Keratinocyte (primary cell): Measurements from ENCODE around the gene GLB1L2. TPM values are rescaled to one million over a fixed set of nuclear protein-coding genes. Genes with fewer than 3 reads are reported as not detected.

Experiments
- DNase-seq: peaks from one replicate; pipeline ENCODE4 v3.0.0-alpha.2; 2011; ENCODE audit warnings: low read depth, missing footprints, low spot score
- FAIRE-seq: peaks from 2 replicates; lab custom pipeline; 2011; peaks lifted over from hg19 to GRCh38; lab: Jason Lieb, UNC
- H2AFZ ChIP-seq: 2 replicates; pipeline ENCODE4 v1.6.0; 2012; ENCODE audit warnings: low read length, control low read depth, inconsistent platforms; ENCODE audit not compliant: control insufficient read depth
- H3K27ac ChIP-seq: 2 replicates; pipeline ENCODE4 v1.5.1; 2011; ENCODE audit warnings: low read length; ENCODE audit not compliant: control insufficient read depth, insufficient read depth
- H3K27me3 ChIP-seq: 3 replicates; pipeline ENCODE4 v1.6.0; 2011; ENCODE audit warnings: low read length; ENCODE audit not compliant: control insufficient read depth, insufficient read depth; ENCODE audit errors: extremely low read depth
- H3K36me3 ChIP-seq, 2 experiments: 2 replicates in 1 of 2; 3 replicates in 1 of 2; pipeline ENCODE4 v1.5.1; 2011; ENCODE audit warnings: low read length in 2 of 2, mild to moderate bottlenecking in 1 of 2; ENCODE audit not compliant: control insufficient read depth in 2 of 2, insufficient read depth in 2 of 2; ENCODE audit errors: extremely low read depth in 1 of 2
- H3K4me1 ChIP-seq: 3 replicates; pipeline ENCODE4 v1.5.1; 2011; ENCODE audit warnings: low read length; ENCODE audit not compliant: control insufficient read depth, insufficient read depth; ENCODE audit errors: extremely low read depth
- H3K4me2 ChIP-seq: 3 replicates; pipeline ENCODE4 v1.6.0; 2011; ENCODE audit warnings: low read depth, low read length; ENCODE audit not compliant: control insufficient read depth, insufficient read depth; ENCODE audit errors: extremely low read depth
- H3K4me3 ChIP-seq, 3 experiments: fragments of 200-600 bp in 1 of 3; sonication (generic) in 1 of 3; 2 replicates in 2 of 3; 3 replicates in 1 of 3; pipeline ENCODE4 v1.5.1; 2011 to 2016; ENCODE audit warnings: low read length in 3 of 3, mild to moderate bottlenecking in 3 of 3, control low read depth in 2 of 3, inconsistent platforms in 1 of 3, low read depth in 1 of 3, mixed read lengths in 1 of 3, mixed run types in 1 of 3, moderate library complexity in 1 of 3; ENCODE audit not compliant: control insufficient read depth in 2 of 3, insufficient read depth in 2 of 3; ENCODE audit errors: extremely low read depth in 1 of 3
- H3K79me2 ChIP-seq: 2 replicates; pipeline ENCODE4 v1.6.0; 2012; ENCODE audit warnings: low read length; ENCODE audit not compliant: control insufficient read depth, insufficient read depth
- H3K9ac ChIP-seq: 3 replicates; pipeline ENCODE4 v1.6.0; 2011; ENCODE audit warnings: low read length; ENCODE audit not compliant: control insufficient read depth, insufficient read depth; ENCODE audit errors: extremely low read depth
- H3K9me1 ChIP-seq: 3 replicates; pipeline ENCODE4 v1.6.0; 2011; ENCODE audit warnings: low read length; ENCODE audit not compliant: control insufficient read depth, insufficient read depth; ENCODE audit errors: extremely low read depth
- H3K9me3 ChIP-seq: 2 replicates; pipeline ENCODE4 v1.5.1; 2012; ENCODE audit warnings: low read depth, low read length; ENCODE audit not compliant: control insufficient read depth
- H4K20me1 ChIP-seq: 3 replicates; pipeline ENCODE4 v1.6.0; 2011; ENCODE audit warnings: low read length; ENCODE audit not compliant: control insufficient read depth, insufficient read depth; ENCODE audit errors: extremely low read depth
- EZH2 ChIP-seq: IDR thresholded peaks from one replicate; pipeline ENCODE4 v1.6.1; 2012; ENCODE audit warnings: inconsistent platforms, mild to moderate bottlenecking, low read length, moderate library complexity
- dilution Hi-C: fragments of 300-500 bp; cut with MboI; formaldehyde crosslinking; loops from one replicate; pipeline ENCODE4 v1.7.0; 2020; ENCODE audit warnings: low sequenced_read_pairs; ENCODE audit not compliant: extremely low pct_ligation_motif_present
- polyA plus RNA-seq, 5 experiments: library from polyadenylated mRNA; depleted of rRNA in 3 of 5; stranded (reverse) in 3 of 5; stranded (forward) in 1 of 5; unstranded in 1 of 5; fragments of >200 nt; gene quantifications; 1 replicate in 1 of 5; 2 replicates in 3 of 5; 3 replicates in 1 of 5; pipeline versions ENCODE4 v1.2.1 to v1.2.3, GENCODE V29; 2011 to 2012; ENCODE audit warnings: missing spikeins in 2 of 5, low read depth in 1 of 5, low replicate concordance in 1 of 5
- TF ChIP-seq, protein P1 (sequence below), 3 experiments: IDR thresholded peaks in 1 of 3; conservative IDR thresholded peaks in 1 of 3; optimal IDR thresholded peaks in 1 of 3; 2 replicates in 2 of 3; 3 replicates in 1 of 3; pipeline versions ENCODE3 to v1.5.1; 2011; ENCODE audit warnings: low read length in 3 of 3, mild to moderate bottlenecking in 3 of 3, moderate library complexity in 2 of 3, control low read depth in 1 of 3, inconsistent platforms in 1 of 3; ENCODE audit not compliant: insufficient read depth in 2 of 3; ENCODE audit errors: extremely low read depth in 1 of 3

Gene GLB1L2
- polyA plus RNA-seq, 1 donor (not counting 4 experiments of a cell fraction or from before 2014, with no cell fraction given), result 4.3 TPM

DNA sequence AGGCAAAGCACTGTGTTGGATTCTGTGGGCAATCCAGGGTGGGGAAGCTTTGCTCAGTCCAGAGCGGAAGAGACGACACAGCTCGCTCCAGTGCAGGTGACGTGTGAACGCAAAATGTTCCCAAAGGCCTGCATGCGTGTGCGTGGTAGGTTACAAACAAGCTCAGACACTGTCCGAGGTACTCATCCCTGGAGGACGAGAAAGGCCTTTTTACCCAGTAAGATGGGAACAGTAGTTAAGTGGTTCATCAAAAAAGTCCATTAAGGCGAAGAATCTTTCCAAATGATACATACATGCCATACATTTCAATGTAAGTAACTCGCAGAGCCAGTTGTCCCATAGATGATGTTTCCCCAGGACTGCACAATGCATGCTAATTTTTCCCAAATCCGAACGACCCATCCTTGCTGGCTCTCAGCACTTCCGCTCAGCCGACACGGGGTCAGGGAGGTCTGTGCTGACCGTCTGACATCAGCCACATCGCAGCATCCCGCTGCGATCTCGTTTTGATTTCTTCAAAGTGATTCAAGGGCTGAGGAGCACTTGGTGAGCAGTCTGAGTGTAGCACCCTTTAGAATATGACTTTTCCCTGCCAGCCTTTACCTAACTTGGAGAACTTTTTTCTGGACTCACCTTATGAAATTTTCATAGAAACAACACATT, 61.3 kb downstream of the GLB1L2 start:
- H3K9me1 ChIP-seq, result no peaks in the 10 kb centered on the region
- no peaks in the 10 kb centered on the region for H3K79me2 ChIP-seq
- H3K4me3 ChIP-seq, result no peak overlapping the region
- no peak for TF ChIP-seq EZH2
- TF ChIP-seq, protein P1, sequence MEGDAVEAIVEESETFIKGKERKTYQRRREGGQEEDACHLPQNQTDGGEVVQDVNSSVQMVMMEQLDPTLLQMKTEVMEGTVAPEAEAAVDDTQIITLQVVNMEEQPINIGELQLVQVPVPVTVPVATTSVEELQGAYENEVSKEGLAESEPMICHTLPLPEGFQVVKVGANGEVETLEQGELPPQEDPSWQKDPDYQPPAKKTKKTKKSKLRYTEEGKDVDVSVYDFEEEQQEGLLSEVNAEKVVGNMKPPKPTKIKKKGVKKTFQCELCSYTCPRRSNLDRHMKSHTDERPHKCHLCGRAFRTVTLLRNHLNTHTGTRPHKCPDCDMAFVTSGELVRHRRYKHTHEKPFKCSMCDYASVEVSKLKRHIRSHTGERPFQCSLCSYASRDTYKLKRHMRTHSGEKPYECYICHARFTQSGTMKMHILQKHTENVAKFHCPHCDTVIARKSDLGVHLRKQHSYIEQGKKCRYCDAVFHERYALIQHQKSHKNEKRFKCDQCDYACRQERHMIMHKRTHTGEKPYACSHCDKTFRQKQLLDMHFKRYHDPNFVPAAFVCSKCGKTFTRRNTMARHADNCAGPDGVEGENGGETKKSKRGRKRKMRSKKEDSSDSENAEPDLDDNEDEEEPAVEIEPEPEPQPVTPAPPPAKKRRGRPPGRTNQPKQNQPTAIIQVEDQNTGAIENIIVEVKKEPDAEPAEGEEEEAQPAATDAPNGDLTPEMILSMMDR (optimal IDR thresholded peaks at IDR 0.05 in 1 of 3, IDR thresholded peaks at IDR 0.05 in 1 of 3, conservative IDR thresholded peaks at IDR 0.05 in 1 of 3; ENCODE audit: extremely low read depth in 1 of 3, insufficient read depth in 2 of 3, low read length in 3 of 3), result no peak
- H3K27me3 ChIP-seq, result no peaks in the 10 kb centered on the region
- no peak overlapping the region for H3K4me2 ChIP-seq
- H4K20me1 ChIP-seq, result no peaks in the 10 kb centered on the region
- H3K9me3 ChIP-seq, result no peaks in the 10 kb centered on the region
- no peak for DNase-seq
- H3K36me3 ChIP-seq, result no peaks in the 10 kb centered on the region
- no peaks in the 10 kb centered on the region for H3K4me1 ChIP-seq
- H3K27ac ChIP-seq, result no peak overlapping the region
- H3K9ac ChIP-seq, result no peak overlapping the region
- FAIRE-seq, result no peak
- H2AFZ ChIP-seq, result no peak overlapping the region
- dilution Hi-C loops, result no loop called here

DNA sequence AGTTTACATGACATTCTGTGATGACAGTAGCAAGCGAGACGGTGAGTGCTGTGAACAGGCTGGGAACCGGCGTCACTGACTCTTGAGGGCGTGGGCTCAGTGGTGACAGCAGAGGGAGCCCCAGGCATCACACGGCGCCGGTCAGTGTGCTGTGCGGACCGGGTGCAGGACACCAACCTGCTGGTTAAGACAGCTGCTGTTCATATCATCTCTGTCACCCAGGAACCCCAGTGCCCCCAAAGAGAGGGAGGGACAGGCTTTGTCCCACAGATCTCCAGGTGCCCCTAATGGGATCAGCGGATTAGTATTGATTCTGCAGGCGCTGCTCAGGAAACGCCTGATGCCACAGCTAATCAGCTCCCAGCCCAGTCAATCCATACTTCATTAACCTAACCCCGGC, 61.9 kb downstream of the GLB1L2 start:
- Histone ChIP-seq H3K27me3 (no peaks in the 10 kb centered on the region), H3K4me3 (no peak overlapping the region), H3K9me1 (no peaks in the 10 kb centered on the region), H2AFZ (no peak overlapping the region), H3K27ac (no peak overlapping the region), H4K20me1 (no peaks in the 10 kb centered on the region), H3K36me3 (no peaks in the 10 kb centered on the region), H3K79me2 (no peaks in the 10 kb centered on the region), H3K9ac (no peak overlapping the region), H3K4me2 (no peak overlapping the region), H3K4me1 (no peaks in the 10 kb centered on the region), H3K9me3 (no peaks in the 10 kb centered on the region)
- FAIRE-seq, result no peak
- no peak for TF ChIP-seq EZH2
- TF ChIP-seq, protein P1 (optimal IDR thresholded peaks at IDR 0.05 in 1 of 3, IDR thresholded peaks at IDR 0.05 in 1 of 3, conservative IDR thresholded peaks at IDR 0.05 in 1 of 3; ENCODE audit: extremely low read depth in 1 of 3, insufficient read depth in 2 of 3, low read length in 3 of 3), result no peak
- DNase-seq, result no peak
- dilution Hi-C loops, result no loop called here
